ENCODE data around the gene ALOX12. TPM values are rescaled to one million over a fixed set of nuclear protein-coding genes. Genes with fewer than 3 reads are reported as not detected.
A peak's percentile ranks its signal among the peaks of the same experiment; 100 is the strongest.

The ALOX12 gene
- total RNA-seq, 2 experiments from 2014 or later = not detected

DNA sequence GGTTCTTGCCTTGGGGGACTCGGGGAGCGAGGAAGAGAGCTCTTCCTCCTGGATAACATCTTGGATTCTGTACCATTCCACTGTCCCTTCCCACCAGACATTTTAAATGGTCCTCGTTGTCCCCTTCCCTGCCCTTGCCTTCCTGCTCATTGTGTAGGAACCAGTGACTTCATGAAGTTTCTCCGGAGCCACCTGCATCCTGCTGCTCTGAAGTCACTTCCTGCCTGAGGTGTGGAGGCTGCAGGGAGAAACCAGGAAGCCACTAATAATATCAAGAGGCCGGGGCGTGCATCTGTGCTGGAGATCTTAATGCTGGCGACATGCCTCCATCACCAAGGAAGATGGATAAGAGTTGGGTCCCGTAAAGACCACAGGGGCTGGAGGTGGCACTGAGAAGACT, 33.8 kb downstream of the ALOX12 start:
- Mint-ChIP-seq H3K4me3 (peak overlapping the region; percentile 58), H3K4me1 (peaks cover 59% of the 10 kb centered on the region), H3K27ac (peak overlapping the region; percentile 92), H3K9me3 (peaks cover 8% of the 10 kb centered on the region), H3K36me3 (ENCODE audit: low read depth) (peaks cover 11% of the 10 kb centered on the region), H3K27me3 (no peaks in the 10 kb centered on the region)
- DNase-seq = peak; percentile 67
- ChIA-PET CTCF (interaction anchor here (1.8 to 2.1 kb wide), 2 partner anchors 8 to 14 kb away, joined by 5 to 15 read pairs; no protein-coding TSS in a partner anchor), POLR2A (no interaction called here)

DNA sequence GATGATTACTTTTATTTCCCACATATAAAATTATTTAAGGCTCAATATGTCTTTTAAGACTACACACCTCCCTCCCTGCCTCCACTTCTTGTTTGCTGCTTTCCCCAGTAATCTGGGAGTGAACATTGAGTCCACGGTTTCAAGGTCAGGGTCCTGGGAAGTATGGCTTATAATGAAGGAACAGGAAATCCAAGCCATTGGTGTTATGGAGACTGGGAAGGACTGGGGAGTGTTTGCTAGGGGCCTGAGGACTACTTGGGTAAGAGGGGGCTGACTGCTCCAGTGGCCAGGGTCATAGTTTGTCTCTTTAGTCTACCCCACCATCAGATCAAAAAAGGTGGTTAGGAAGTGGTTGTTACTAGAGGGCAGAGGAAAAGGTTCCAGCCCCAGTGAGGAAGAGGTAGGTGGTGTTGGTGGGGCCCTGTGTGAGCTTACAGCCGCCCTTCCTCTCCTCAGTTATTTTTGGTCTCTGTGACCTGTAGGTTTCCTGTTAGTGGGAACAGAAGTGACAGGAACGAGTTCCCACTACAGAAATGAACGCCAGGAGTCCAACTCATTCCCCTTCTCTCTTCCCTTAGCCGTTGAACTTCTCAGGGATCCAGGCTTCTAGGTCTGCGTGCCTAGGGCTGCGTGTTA, 39.2 kb downstream of the ALOX12 start:
- Mint-ChIP-seq H3K4me3 (peak overlapping the region; percentile 87), H3K27me3 (no peaks in the 10 kb centered on the region), H3K27ac (peak overlapping the region; percentile 95), H3K4me1 (peaks cover 68% of the 10 kb centered on the region), H3K9me3 (no peaks in the 10 kb centered on the region), H3K36me3 (ENCODE audit: low read depth) (peaks cover 12% of the 10 kb centered on the region)
- peak; percentile 59 for DNase-seq
- ChIA-PET CTCF (interaction anchor here (0.5 to 1.7 kb wide), 9 partner anchors 10 to 492 kb away, joined by 3 to 15 read pairs (median 4); partner anchors contain the start of gene BCL6B), POLR2A (interaction anchor here (1.2 kb wide), 1 partner anchor 14 kb away, joined by 5 read pairs; no protein-coding TSS in a partner anchor)

GRCh38 chr17:7035591-7036368, 39.9 kb downstream of the ALOX12 start, which contains the start of gene SLC16A13:
Gene SLC16A13 (plus strand): TSS chr17:7036015. CDS start chr17:7036383, 368 bp downstream.
- Mint-ChIP-seq H3K4me3 (peak within 1 kb of the TSS; percentile 87), H3K27me3 (no peaks in the 10 kb centered on the region), H3K27ac (peak within 1 kb of the TSS; percentile 95), H3K36me3 (ENCODE audit: low read depth) (peaks cover 10% of the 10 kb centered on the region), H3K4me1 (peaks cover 60% of the 10 kb centered on the region), H3K9me3 (no peaks in the 10 kb centered on the region)
- POLR2A ChIA-PET = interaction anchor here (1.2 kb wide), 1 partner anchor 14 kb away, joined by 5 read pairs; no protein-coding TSS in a partner anchor
- peak; percentile 99 for DNase-seq
- CTCF ChIA-PET = interaction anchor here (0.5 to 1.7 kb wide), 11 partner anchors 10 to 618 kb away, joined by 3 to 15 read pairs (median 4); partner anchors contain the start of gene BCL6B

GRCh38 chr17:7038025-7038862, 42.4 kb downstream of the ALOX12 start:
- Mint-ChIP-seq H3K9me3 (no peaks in the 10 kb centered on the region), H3K36me3 (ENCODE audit: low read depth) (peaks cover 7% of the 10 kb centered on the region), H3K4me1 (peaks cover 54% of the 10 kb centered on the region)

GRCh38 chr17:7039832-7040231, 44.0 kb downstream of the ALOX12 start:
- Mint-ChIP-seq H3K36me3 (ENCODE audit: low read depth) (peaks cover 7% of the 10 kb centered on the region), H3K4me3 (no peak overlapping the region), H3K27me3 (peaks cover 9% of the 10 kb centered on the region), H3K4me1 (peaks cover 45% of the 10 kb centered on the region), H3K27ac (no peak overlapping the region), H3K9me3 (no peaks in the 10 kb centered on the region)
- DNase-seq = no peak
- CTCF ChIA-PET = no interaction called here
- POLR2A ChIA-PET = no interaction called here

More at GRCh38 chr17:7038025-7038862, 42.4 kb downstream of the ALOX12 start:
- ChIA-PET POLR2A (no interaction called here), CTCF (interaction anchor here (0.9 to 1.6 kb wide), 3 partner anchors 8 to 13 kb away, joined by 3 to 7 read pairs (median 5); no protein-coding TSS in a partner anchor)
- peaks cover 5% of the 10 kb centered on the region for H3K27me3 Mint-ChIP-seq
- H3K4me3 Mint-ChIP-seq = peak overlapping the region; percentile 11
- no peak for DNase-seq
- peak overlapping the region; percentile 62 for H3K27ac Mint-ChIP-seq

- Mint-ChIP-seq H3K36me3 (ENCODE audit: low read depth) (peaks cover 7% of the 10 kb centered on the region), H3K9me3 (no peaks in the 10 kb centered on the region), H3K4me3 (peak overlapping the region; percentile 52), H3K27me3 (peaks cover 11% of the 10 kb centered on the region), H3K27ac (no peak overlapping the region), H3K4me1 (peaks cover 47% of the 10 kb centered on the region)
- ChIA-PET CTCF (interaction anchor here (0.6 to 1.6 kb wide), 5 partner anchors 20 to 451 kb away, joined by 3 to 4 read pairs (median 3); no protein-coding TSS in a partner anchor), POLR2A (interaction anchor here (0.7 kb wide), 1 partner anchor 444 kb away, joined by 13 read pairs; no protein-coding TSS in a partner anchor)
- DNase-seq = no peak
These were observed 46.0 kb downstream of the ALOX12 start for GRCh38 chr17:7041607-7042500.

- Mint-ChIP-seq H3K9me3 (no peaks in the 10 kb centered on the region), H3K27ac (no peak overlapping the region), H3K36me3 (ENCODE audit: low read depth) (peaks cover 7% of the 10 kb centered on the region), H3K4me1 (peaks cover 49% of the 10 kb centered on the region), H3K27me3 (peaks cover 11% of the 10 kb centered on the region), H3K4me3 (peak overlapping the region; percentile 52)
- ChIA-PET POLR2A (no interaction called here), CTCF (interaction anchor here (1.0 to 1.3 kb wide), 3 partner anchors 21 to 91 kb away, joined by 3 to 4 read pairs (median 3); no protein-coding TSS in a partner anchor)
- no peak for DNase-seq
These were observed 46.8 kb downstream of the ALOX12 start for GRCh38 chr17:7042501-7043181.

- Mint-ChIP-seq H3K9me3 (no peaks in the 10 kb centered on the region), H3K27me3 (peaks cover 11% of the 10 kb centered on the region), H3K27ac (no peak overlapping the region), H3K4me1 (peaks cover 45% of the 10 kb centered on the region), H3K36me3 (ENCODE audit: low read depth) (peaks cover 7% of the 10 kb centered on the region), H3K4me3 (peak overlapping the region; percentile 52)
- ChIA-PET CTCF (interaction anchor here (1.0 kb wide), 1 partner anchor 27 kb away, joined by 3 read pairs; no protein-coding TSS in a partner anchor), POLR2A (no interaction called here)
- DNase-seq = no peak
These were observed 47.3 kb downstream of the ALOX12 start for GRCh38 chr17:7043182-7043496.

DNA sequence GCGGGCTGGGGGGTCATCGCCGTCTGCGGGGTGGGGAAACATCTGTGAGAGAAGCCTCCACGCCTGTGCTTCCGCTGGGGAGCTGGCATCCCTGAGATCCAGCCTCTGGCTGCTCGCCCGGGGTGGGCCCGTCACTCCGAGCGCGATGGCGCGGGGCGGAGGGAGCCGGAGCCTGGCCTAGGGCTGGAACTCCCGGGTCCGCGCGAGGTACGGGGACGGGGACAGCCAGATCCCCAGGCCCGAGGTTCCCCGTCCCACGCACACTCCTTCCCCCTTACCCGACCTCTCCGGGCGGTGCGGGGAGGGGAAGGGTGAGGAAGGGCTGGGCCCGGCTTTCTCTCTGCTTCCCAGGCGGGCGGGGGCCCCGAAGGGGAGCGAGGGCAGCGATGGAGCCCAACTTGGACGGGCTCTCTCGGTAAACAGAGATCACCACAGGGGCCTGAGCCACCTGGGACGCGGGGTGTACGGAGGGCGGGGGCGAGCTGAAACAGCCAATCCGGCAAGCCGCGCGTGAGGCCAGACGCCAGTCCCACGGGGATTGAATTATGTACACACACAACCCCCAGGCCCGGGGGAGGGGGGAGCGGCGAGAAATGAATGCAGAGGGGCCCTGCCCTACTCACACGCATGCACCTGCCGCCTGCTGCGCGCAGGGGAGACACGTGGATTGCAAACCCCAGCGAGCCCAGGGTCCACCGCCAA, 47.8 kb downstream of the ALOX12 start, which contains the start of gene SLC16A11:
Gene SLC16A11 (minus strand): TSS at position 596 of the 702 bp plus-strand sequence. CDS start 579 bp downstream, at position 17.
- H3K4me3 Mint-ChIP-seq = peak within 1 kb of the TSS; percentile 52
- H3K27ac Mint-ChIP-seq = no peak within 1 kb of the TSS
- peaks cover 5% of the 10 kb centered on the region for H3K36me3 Mint-ChIP-seq (ENCODE audit: low read depth)
- no peaks in the 10 kb centered on the region for H3K9me3 Mint-ChIP-seq
- peak; percentile 24 for DNase-seq
- peaks cover 11% of the 10 kb centered on the region for H3K27me3 Mint-ChIP-seq
- ChIA-PET CTCF (interaction anchor here (1.0 to 3.4 kb wide), 3 partner anchors 21 to 93 kb away, joined by 3 to 18 read pairs (median 15); partner anchors contain the start of gene BCL6B), POLR2A (no interaction called here)
- H3K4me1 Mint-ChIP-seq = peaks cover 40% of the 10 kb centered on the region

GRCh38 chr17:7045492-7046126, 49.8 kb downstream of the ALOX12 start:
- no peaks in the 10 kb centered on the region for H3K9me3 Mint-ChIP-seq
- no peaks in the 10 kb centered on the region for H3K36me3 Mint-ChIP-seq (ENCODE audit: low read depth)
- DNase-seq = peak; percentile 75
- H3K4me1 Mint-ChIP-seq = peaks cover 31% of the 10 kb centered on the region
- peak overlapping the region; percentile 86 for H3K27ac Mint-ChIP-seq
- ChIA-PET CTCF (interaction anchor here (0.6 to 3.4 kb wide), 18 partner anchors 8 to 251 kb away, joined by 3 to 19 read pairs (median 8); partner anchors contain the start of genes ASGR1, BCL6B and SLC16A13), POLR2A (interaction anchor here (1.7 kb wide), 1 partner anchor 174 kb away, joined by 5 read pairs; the partner anchor contains the start of genes ACADVL and DLG4)
- H3K4me3 Mint-ChIP-seq = peak overlapping the region; percentile 69
- H3K27me3 Mint-ChIP-seq = peaks cover 11% of the 10 kb centered on the region

All from activated CD4-positive, alpha-beta T cell treated with anti-CD3 and anti-CD28 coated beads, Interleukin-2, amount 10 ng/mL, durations not matched to agents 7 days and 5 days (primary cell).